H9 (cell line): ENCODE results near the gene TAOK3. TPM values are rescaled to one million over a fixed set of nuclear protein-coding genes. Genes with fewer than 3 reads are reported as not detected.

Experiments
- DNase-seq: peaks from one replicate; pipeline ENCODE4 v3.0.0-alpha.2; 2017
- H2AFZ ChIP-seq: one replicate; pipeline ENCODE4 v1.6.1; 2013; ENCODE audit warnings: mild to moderate bottlenecking, low read length, control low read depth, moderate library complexity
- H2AK5ac ChIP-seq: 2 replicates; pipeline ENCODE4 v1.6.1; 2013; ENCODE audit warnings: low read length, control low read depth, mixed read lengths; ENCODE audit not compliant: insufficient read length
- H2BK120ac ChIP-seq: one replicate; pipeline ENCODE4 v1.6.1; 2013; ENCODE audit warnings: low read depth, mild to moderate bottlenecking, low read length, control low read depth, inconsistent platforms; ENCODE audit not compliant: poor library complexity, severe bottlenecking
- H2BK12ac ChIP-seq: 2 replicates; pipeline ENCODE4 v1.6.1; 2013; ENCODE audit warnings: low read length, control low read depth, mixed read lengths, low read depth; ENCODE audit not compliant: insufficient read length
- H2BK15ac ChIP-seq: 2 replicates; pipeline ENCODE4 v1.6.1; 2013; ENCODE audit warnings: low read depth, low read length, control low read depth
- H2BK20ac ChIP-seq: one replicate; pipeline ENCODE4 v1.6.1; 2013; ENCODE audit warnings: low read depth, mild to moderate bottlenecking, low read length, control low read depth, inconsistent platforms; ENCODE audit not compliant: poor library complexity, severe bottlenecking
- H2BK5ac ChIP-seq: 2 replicates; pipeline ENCODE4 v1.6.1; 2013; ENCODE audit warnings: low read length, control low read depth, mixed read lengths; ENCODE audit not compliant: insufficient read length
- H3K14ac ChIP-seq: 2 replicates; pipeline ENCODE4 v1.6.1; 2013; ENCODE audit warnings: low read length, control low read depth; ENCODE audit not compliant: insufficient read depth
- H3K18ac ChIP-seq: 2 replicates; pipeline ENCODE4 v1.6.1; 2013; ENCODE audit warnings: low read depth, mild to moderate bottlenecking, mixed read lengths, low read length, control low read depth; ENCODE audit not compliant: insufficient read length
- H3K23ac ChIP-seq: 2 replicates; pipeline ENCODE4 v1.6.1; 2013; ENCODE audit warnings: low read length, control low read depth, mixed read lengths, low read depth; ENCODE audit not compliant: insufficient read length
- H3K23me2 ChIP-seq: 2 replicates; pipeline ENCODE4 v1.6.1; 2013; ENCODE audit warnings: low read depth, mild to moderate bottlenecking, mixed read lengths, low read length, control low read depth; ENCODE audit not compliant: insufficient read length, poor library complexity, severe bottlenecking
- H3K27ac ChIP-seq: 2 replicates; pipeline ENCODE4 v1.5.1; 2013; ENCODE audit warnings: low read length, control low read depth, mixed read lengths, low read depth; ENCODE audit not compliant: insufficient read length
- H3K27me3 ChIP-seq: 2 replicates; pipeline ENCODE4 v1.6.1; 2013; ENCODE audit warnings: low read length, control low read depth, inconsistent platforms; ENCODE audit not compliant: insufficient read depth
- H3K4ac ChIP-seq: 2 replicates; pipeline ENCODE4 v1.6.1; 2013; ENCODE audit warnings: low read depth, mild to moderate bottlenecking, control low read depth, inconsistent platforms, low read length, moderate library complexity
- H3K4me1 ChIP-seq: 2 replicates; pipeline ENCODE4 v1.6.1; 2013; ENCODE audit warnings: low read length, control low read depth, inconsistent platforms; ENCODE audit not compliant: insufficient read depth
- H3K4me2 ChIP-seq: 2 replicates; pipeline ENCODE4 v1.6.1; 2013; ENCODE audit warnings: low read length, control low read depth, mixed read lengths; ENCODE audit not compliant: insufficient read length, insufficient read depth
- H3K56ac ChIP-seq: 2 replicates; pipeline ENCODE4 v1.6.1; 2013; ENCODE audit warnings: low read depth, mild to moderate bottlenecking, mixed read lengths, low read length, control low read depth; ENCODE audit not compliant: insufficient read length
- H3K79me1 ChIP-seq: 2 replicates; pipeline ENCODE4 v1.6.1; 2013; ENCODE audit warnings: low read depth, mild to moderate bottlenecking, moderate library complexity, low read length, control low read depth, inconsistent platforms; ENCODE audit not compliant: insufficient read depth, poor library complexity, severe bottlenecking
- H3K79me2 ChIP-seq: 2 replicates; pipeline ENCODE4 v1.6.1; 2013; ENCODE audit warnings: low read length, control low read depth, inconsistent platforms; ENCODE audit not compliant: insufficient read depth
- H3K9ac ChIP-seq: 2 replicates; pipeline ENCODE4 v1.6.1; 2013; ENCODE audit warnings: low read length, control low read depth, mixed read lengths; ENCODE audit not compliant: insufficient read length; ENCODE audit errors: extremely low read depth
- H3K9me3 ChIP-seq: one replicate; pipeline ENCODE4 v1.6.1; 2013; ENCODE audit warnings: low read depth, low read length, inconsistent platforms; ENCODE audit not compliant: control insufficient read depth
- H3T11ph ChIP-seq: one replicate; pipeline ENCODE4 v1.6.1; 2013; ENCODE audit warnings: mild to moderate bottlenecking, low read length, control low read depth, inconsistent platforms
- H4K20me1 ChIP-seq: one replicate; pipeline ENCODE4 v1.6.1; 2013; ENCODE audit not compliant: control insufficient read depth, insufficient read length, insufficient read depth
- H4K5ac ChIP-seq: 2 replicates; pipeline ENCODE4 v1.6.1; 2013; ENCODE audit warnings: low read depth, mild to moderate bottlenecking, mixed read lengths, low read length, control low read depth; ENCODE audit not compliant: insufficient read length
- H4K8ac ChIP-seq: replicated peaks from 2 replicates; pipeline ENCODE4 v1.6.1; 2013; ENCODE audit warnings: low read length, control low read depth, mixed read lengths, low read depth; ENCODE audit not compliant: insufficient read length
- H4K91ac ChIP-seq: 2 replicates; pipeline ENCODE4 v1.6.1; 2013; ENCODE audit warnings: low read depth, mild to moderate bottlenecking, moderate library complexity, mixed read lengths, low read length, control low read depth; ENCODE audit not compliant: insufficient read length
- H3K27ac Mint-ChIP-seq, 3 experiments: 2 replicates in 2 of 3; 3 replicates in 1 of 3; pipeline ENCODE4 v1.8.0; 2020 to 2021; ENCODE audit warnings: mixed read lengths in 3 of 3, mild to moderate bottlenecking in 1 of 3, moderate library complexity in 1 of 3
- H3K27me3 Mint-ChIP-seq: 2 replicates; pipeline ENCODE4 v1.8.0; 2021; ENCODE audit warnings: low read depth, mild to moderate bottlenecking, moderate library complexity, mixed read lengths
- H3K36me3 Mint-ChIP-seq, 3 experiments: 2 replicates in 2 of 3; 3 replicates in 1 of 3; pipeline ENCODE4 v1.8.0; 2020 to 2021; ENCODE audit warnings: low read depth in 3 of 3, mixed read lengths in 3 of 3; ENCODE audit not compliant: insufficient read depth in 1 of 3
- H3K4me1 Mint-ChIP-seq, 2 experiments: 2 replicates each; pipeline ENCODE4 v1.8.0; 2020; ENCODE audit warnings: mixed read lengths in 2 of 2
- H3K4me3 Mint-ChIP-seq, 2 experiments: 2 replicates in 1 of 2; 3 replicates in 1 of 2; pipeline ENCODE4 v1.8.0; 2020 to 2021; ENCODE audit warnings: mild to moderate bottlenecking in 2 of 2, mixed read lengths in 2 of 2, moderate library complexity in 1 of 2
- H3K9me3 Mint-ChIP-seq, 2 experiments: 2 replicates in 1 of 2; 3 replicates in 1 of 2; pipeline ENCODE4 v1.8.0; 2020; ENCODE audit warnings: mild to moderate bottlenecking in 2 of 2, mixed read lengths in 2 of 2, moderate library complexity in 1 of 2
- CTCF ChIP-seq: fragments of 200-600 bp; sonication (generic); conservative IDR thresholded peaks from 3 replicates; pipeline ENCODE4 v1.8.0; 2021; ENCODE audit warnings: antibody characterized with exemption, mild to moderate bottlenecking
- WGBS: extraction: QIAGEN DNeasy Blood & Tissue Kit; methylation state at CpG from one replicate; pipeline ENCODE4 v1.1.7; 2013; ENCODE audit warnings: missing lambda C conversion rate, low lambda C conversion rate, mixed read lengths; ENCODE audit not compliant: insufficient read length; ENCODE audit errors: extremely low coverage; 5-methylcytosine and 5-hydroxymethylcytosine counted together
- total RNA-seq: library from RNA; stranded (reverse); gene quantifications from 2 replicates; pipeline ENCODE4 v1.2.1, GENCODE V29; 2021

Gene TAOK3
- total RNA-seq, 1 experiment from 2014 or later = 5.2 TPM

GRCh38 chr12:118237908-118238307, 134.8 kb downstream of the TAOK3 start:
- no peaks in the 10 kb centered on the region for H3K4me1 ChIP-seq
- no peaks in the 10 kb centered on the region for H3K23me2 ChIP-seq
- H3K9me3 Mint-ChIP-seq = no peaks in the 10 kb centered on the region
- WGBS = no CpG with 5 or more reads among the region's 1 CpG
- no peaks in the 10 kb centered on the region for H3K27me3 Mint-ChIP-seq
- no peak overlapping the region for H3K27ac ChIP-seq
- H3K56ac ChIP-seq = no peak overlapping the region
- H4K8ac ChIP-seq = no peak overlapping the region
- no peak overlapping the region for H2BK120ac ChIP-seq
- no peak overlapping the region for H3K27ac Mint-ChIP-seq
- H2BK12ac ChIP-seq = no peak overlapping the region
- no peak for TF ChIP-seq CTCF
- H3K18ac ChIP-seq = no peak overlapping the region
- no peak overlapping the region for H2BK15ac ChIP-seq
- no peak overlapping the region for H3T11ph ChIP-seq
- H4K20me1 ChIP-seq = no peaks in the 10 kb centered on the region
- no peaks in the 10 kb centered on the region for H3K36me3 Mint-ChIP-seq
- H4K91ac ChIP-seq = no peak overlapping the region
- no peaks in the 10 kb centered on the region for H3K79me2 ChIP-seq
- no peak overlapping the region for H3K14ac ChIP-seq
- no peaks in the 10 kb centered on the region for H3K4me1 Mint-ChIP-seq
- H2AFZ ChIP-seq = no peak overlapping the region
- H3K9ac ChIP-seq = no peak overlapping the region
- no peak overlapping the region for H2BK20ac ChIP-seq
- H3K4ac ChIP-seq = no peak overlapping the region
- DNase-seq = no peak
- no peak overlapping the region for H4K5ac ChIP-seq
- H3K4me2 ChIP-seq = no peak overlapping the region
- no peaks in the 10 kb centered on the region for H3K27me3 ChIP-seq
- H3K9me3 ChIP-seq = no peaks in the 10 kb centered on the region
- no peak overlapping the region for H2AK5ac ChIP-seq
- H3K4me3 Mint-ChIP-seq = no peak overlapping the region
- H3K23ac ChIP-seq = no peak overlapping the region
- H3K79me1 ChIP-seq = no peaks in the 10 kb centered on the region
- no peak overlapping the region for H2BK5ac ChIP-seq
